Measurements from ENCODE around the gene ANKRD26.

The ANKRD26 gene

GRCh38 chr10:27099916-27100812 is at the start of gene ANKRD26:
ANKRD26 (minus strand) TSS chr10:27100494; CDS start chr10:27100326, 168 bp downstream.
- Histone ChIP-seq H3K27ac (ENCODE audit: low read depth in 2 of 2, low read length in 2 of 2) (peak within 1 kb of the TSS; percentile 85 to 86), H3K4me3 (ENCODE audit: low read length in 2 of 2) (peak within 1 kb of the TSS; percentile 87 to 92), H3K9me3 (ENCODE audit: control insufficient read depth in 2 of 2, low read length in 2 of 2) (no peaks in the 10 kb centered on the region), H3K4me1 (ENCODE audit: control insufficient read depth in 2 of 2, insufficient read depth in 2 of 2, low read length in 2 of 2) (peaks cover 3 to 5% of the 10 kb centered on the region in 2 donors), H3K9ac (ENCODE audit: low read depth in 1 of 2, low read length in 2 of 2) (peak within 1 kb of the TSS; percentile 71), H3K36me3 (ENCODE audit: control insufficient read depth in 2 of 2, insufficient read depth in 2 of 2, low read length in 2 of 2) (no peaks in the 10 kb centered on the region), H3K27me3 (ENCODE audit: control insufficient read depth in 2 of 2, insufficient read depth in 2 of 2, low read length in 2 of 2) (no peaks in the 10 kb centered on the region)

DNA sequence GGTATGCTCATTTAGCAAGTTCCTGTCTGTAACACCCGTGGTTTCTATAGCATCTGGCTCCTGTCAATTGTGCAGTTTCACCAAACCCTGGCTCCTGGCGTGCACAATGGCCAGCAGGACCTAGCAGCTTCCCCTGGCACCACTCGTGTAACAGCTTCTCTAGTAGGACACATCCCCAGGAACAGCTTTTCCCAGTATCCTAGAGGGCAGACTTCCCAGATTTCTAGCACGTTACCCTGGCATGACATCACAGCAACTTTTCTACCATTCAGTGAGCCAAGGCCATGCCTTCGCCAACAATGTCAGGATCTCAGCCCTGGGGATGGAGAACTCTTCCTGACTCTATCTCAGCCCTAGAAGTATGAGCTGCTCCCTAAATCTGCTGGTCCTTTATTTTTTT is 47.4 kb upstream of the ANKRD26 start:
- H3K4me1 ChIP-seq (ENCODE audit: control insufficient read depth in 2 of 2, insufficient read depth in 2 of 2, low read length in 2 of 2): peaks cover 6 to 7% of the 10 kb centered on the region in 2 donors
- H3K36me3 ChIP-seq (ENCODE audit: control insufficient read depth in 2 of 2, insufficient read depth in 2 of 2, low read length in 2 of 2): peaks cover 42 to 47% of the 10 kb centered on the region in 2 donors
- H3K4me3 ChIP-seq (ENCODE audit: low read length in 2 of 2): no peak overlapping the region
- H3K27ac ChIP-seq (ENCODE audit: low read depth in 2 of 2, low read length in 2 of 2): no peak overlapping the region
- no peaks in the 10 kb centered on the region for H3K9me3 ChIP-seq (ENCODE audit: control insufficient read depth in 2 of 2, low read length in 2 of 2)
- no peak overlapping the region for H3K9ac ChIP-seq (ENCODE audit: low read depth in 1 of 2, low read length in 2 of 2)
- no peaks in the 10 kb centered on the region for H3K27me3 ChIP-seq (ENCODE audit: control insufficient read depth in 2 of 2, insufficient read depth in 2 of 2, low read length in 2 of 2)

- Histone ChIP-seq H3K9ac (ENCODE audit: low read depth in 1 of 2, low read length in 2 of 2) (no peak overlapping the region), H3K36me3 (ENCODE audit: control insufficient read depth in 2 of 2, insufficient read depth in 2 of 2, low read length in 2 of 2) (peaks cover 50 to 55% of the 10 kb centered on the region in 2 donors), H3K4me3 (ENCODE audit: low read length in 2 of 2) (no peak overlapping the region), H3K27me3 (ENCODE audit: control insufficient read depth in 2 of 2, insufficient read depth in 2 of 2, low read length in 2 of 2) (no peaks in the 10 kb centered on the region), H3K9me3 (ENCODE audit: control insufficient read depth in 2 of 2, low read length in 2 of 2) (no peaks in the 10 kb centered on the region), H3K4me1 (ENCODE audit: control insufficient read depth in 2 of 2, insufficient read depth in 2 of 2, low read length in 2 of 2) (no peaks in the 10 kb centered on the region), H3K27ac (ENCODE audit: low read depth in 2 of 2, low read length in 2 of 2) (no peak overlapping the region)
Observed at GRCh38 chr10:27145937-27146336, 45.6 kb upstream of the ANKRD26 start.

DNA sequence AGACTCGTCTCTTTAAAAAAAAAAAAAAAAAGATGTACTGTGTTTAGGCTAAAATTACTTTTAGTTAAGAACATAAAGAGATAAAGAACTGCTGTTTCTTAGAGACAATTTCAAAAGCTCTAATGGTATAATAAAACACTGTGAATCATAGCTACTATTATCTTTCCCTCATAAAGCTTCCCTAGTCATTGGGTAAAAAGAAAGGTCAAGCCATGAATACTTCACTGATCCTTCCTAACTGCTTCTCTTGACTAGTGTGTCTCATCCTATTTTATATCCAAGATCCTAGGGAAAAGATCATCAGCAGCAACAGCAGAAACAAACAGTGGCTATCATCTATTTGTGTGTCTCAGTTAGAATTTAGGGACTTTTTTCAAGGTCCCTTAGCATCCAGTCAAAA is 43.4 kb upstream of the ANKRD26 start:
- H3K36me3 ChIP-seq (ENCODE audit: control insufficient read depth in 2 of 2, insufficient read depth in 2 of 2, low read length in 2 of 2): peaks cover 47 to 61% of the 10 kb centered on the region in 2 donors
- H3K27me3 ChIP-seq (ENCODE audit: control insufficient read depth in 2 of 2, insufficient read depth in 2 of 2, low read length in 2 of 2): no peaks in the 10 kb centered on the region
- H3K9ac ChIP-seq (ENCODE audit: low read depth in 1 of 2, low read length in 2 of 2): no peak overlapping the region
- no peaks in the 10 kb centered on the region for H3K4me1 ChIP-seq (ENCODE audit: control insufficient read depth in 2 of 2, insufficient read depth in 2 of 2, low read length in 2 of 2)
- H3K9me3 ChIP-seq (ENCODE audit: control insufficient read depth in 2 of 2, low read length in 2 of 2): no peaks in the 10 kb centered on the region
- H3K4me3 ChIP-seq (ENCODE audit: low read length in 2 of 2): no peak overlapping the region
- H3K27ac ChIP-seq (ENCODE audit: low read depth in 2 of 2, low read length in 2 of 2): no peak overlapping the region

DNA sequence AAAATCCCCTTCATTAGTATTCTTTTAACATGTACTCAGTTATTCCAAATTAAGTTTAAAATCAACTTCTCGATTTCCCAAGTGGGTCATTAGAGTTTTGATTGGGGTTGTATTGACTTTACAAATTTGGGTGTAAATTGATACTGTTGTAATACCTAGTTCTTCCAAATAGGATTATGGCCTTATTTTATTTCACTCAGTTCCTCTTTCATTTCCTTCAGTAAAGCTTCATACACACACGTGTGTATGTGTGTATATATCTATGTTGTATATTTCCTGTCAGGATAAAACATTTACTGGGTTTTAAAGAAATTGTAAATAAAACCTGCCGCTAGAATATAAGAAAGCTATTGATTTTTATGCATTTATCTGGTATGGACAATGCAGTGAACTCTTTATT is 38.0 kb upstream of the ANKRD26 start:
- H3K4me1 ChIP-seq (ENCODE audit: control insufficient read depth in 2 of 2, insufficient read depth in 2 of 2, low read length in 2 of 2): no peaks in the 10 kb centered on the region
- H3K27ac ChIP-seq (ENCODE audit: low read depth in 2 of 2, low read length in 2 of 2): no peak overlapping the region
- H3K36me3 ChIP-seq (ENCODE audit: control insufficient read depth in 2 of 2, insufficient read depth in 2 of 2, low read length in 2 of 2): peaks cover 24 to 47% of the 10 kb centered on the region in 2 donors
- H3K4me3 ChIP-seq (ENCODE audit: low read length in 2 of 2): no peak overlapping the region
- H3K9ac ChIP-seq (ENCODE audit: low read depth in 1 of 2, low read length in 2 of 2): no peak overlapping the region
- H3K27me3 ChIP-seq (ENCODE audit: control insufficient read depth in 2 of 2, insufficient read depth in 2 of 2, low read length in 2 of 2): no peaks in the 10 kb centered on the region
- no peaks in the 10 kb centered on the region for H3K9me3 ChIP-seq (ENCODE audit: control insufficient read depth in 2 of 2, low read length in 2 of 2)

DNA sequence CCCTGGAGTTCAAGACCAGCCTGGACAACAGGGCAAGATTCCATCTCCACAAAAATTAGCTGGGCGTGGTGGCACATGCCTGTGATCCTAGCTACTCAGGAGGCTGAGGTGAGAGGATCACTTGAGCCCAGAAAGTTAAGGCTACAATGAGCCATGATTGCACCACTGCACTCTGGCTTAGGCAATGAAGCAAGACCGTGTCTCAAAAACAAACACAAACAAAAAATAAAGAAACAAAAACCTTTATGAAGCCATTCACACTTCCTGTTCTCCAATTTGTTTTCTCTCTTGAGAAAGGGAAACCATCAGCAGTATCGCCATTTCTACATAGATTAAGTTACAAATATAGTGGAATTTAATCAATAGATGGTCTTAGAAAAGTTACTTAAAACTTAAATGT is 34.1 kb upstream of the ANKRD26 start:
- Histone ChIP-seq H3K27ac (ENCODE audit: low read depth in 2 of 2, low read length in 2 of 2) (no peak overlapping the region), H3K9ac (ENCODE audit: low read depth in 1 of 2, low read length in 2 of 2) (no peak overlapping the region), H3K4me1 (ENCODE audit: control insufficient read depth in 2 of 2, insufficient read depth in 2 of 2, low read length in 2 of 2) (no peaks in the 10 kb centered on the region), H3K36me3 (ENCODE audit: control insufficient read depth in 2 of 2, insufficient read depth in 2 of 2, low read length in 2 of 2) (peaks cover 36 to 64% of the 10 kb centered on the region in 2 donors), H3K27me3 (ENCODE audit: control insufficient read depth in 2 of 2, insufficient read depth in 2 of 2, low read length in 2 of 2) (no peaks in the 10 kb centered on the region), H3K9me3 (ENCODE audit: control insufficient read depth in 2 of 2, low read length in 2 of 2) (no peaks in the 10 kb centered on the region), H3K4me3 (ENCODE audit: low read length in 2 of 2) (no peak overlapping the region)

DNA sequence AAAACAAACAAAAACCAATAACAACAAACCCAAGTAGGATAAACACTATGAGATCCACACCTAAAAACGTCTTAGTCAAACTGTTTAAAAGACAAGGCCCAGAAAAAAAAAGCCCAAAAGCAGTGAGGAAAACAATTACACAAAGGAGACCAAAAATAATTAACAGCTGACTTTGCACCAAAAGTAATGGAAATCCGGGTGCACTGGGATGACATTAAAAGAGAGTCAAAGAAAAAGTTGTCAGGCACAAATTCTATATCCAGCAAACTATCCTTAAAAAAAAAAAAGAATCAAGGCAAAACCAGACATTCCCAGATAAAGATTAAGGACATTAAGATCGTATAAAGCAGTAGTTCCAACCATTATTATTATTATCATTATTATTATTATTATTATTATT is 7.9 kb upstream of the ANKRD26 start:
- Histone ChIP-seq H3K4me3 (ENCODE audit: low read length in 2 of 2) (no peak overlapping the region), H3K27ac (ENCODE audit: low read depth in 2 of 2, low read length in 2 of 2) (no peak overlapping the region), H3K9ac (ENCODE audit: low read depth in 1 of 2, low read length in 2 of 2) (no peak overlapping the region), H3K27me3 (ENCODE audit: control insufficient read depth in 2 of 2, insufficient read depth in 2 of 2, low read length in 2 of 2) (no peaks in the 10 kb centered on the region), H3K36me3 (ENCODE audit: control insufficient read depth in 2 of 2, insufficient read depth in 2 of 2, low read length in 2 of 2) (peaks cover 23 to 29% of the 10 kb centered on the region in 2 donors), H3K4me1 (ENCODE audit: control insufficient read depth in 2 of 2, insufficient read depth in 2 of 2, low read length in 2 of 2) (no peaks in the 10 kb centered on the region), H3K9me3 (ENCODE audit: control insufficient read depth in 2 of 2, low read length in 2 of 2) (no peaks in the 10 kb centered on the region)

DNA sequence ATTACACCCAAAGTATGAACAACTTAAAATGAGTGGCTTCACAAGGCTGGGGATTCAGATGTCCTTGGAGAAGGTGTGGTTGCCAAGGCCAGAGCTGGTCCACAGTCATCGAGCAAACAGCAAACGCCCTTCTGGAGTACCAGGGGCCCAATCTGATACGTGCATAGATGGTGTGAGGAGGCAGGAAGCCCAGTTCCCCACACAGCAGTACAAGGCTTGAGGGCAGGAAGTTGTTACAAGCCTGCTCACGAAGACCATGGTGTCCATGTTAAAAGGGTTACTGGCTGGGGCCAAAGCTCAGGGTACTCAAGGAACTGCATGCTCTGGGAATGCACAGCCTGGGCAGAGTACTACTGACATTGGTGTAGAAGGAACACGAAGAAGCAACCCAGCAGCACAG is 4.6 kb upstream of the ANKRD26 start:
- Histone ChIP-seq H3K9ac (ENCODE audit: low read depth in 1 of 2, low read length in 2 of 2) (no peak overlapping the region), H3K9me3 (ENCODE audit: control insufficient read depth in 2 of 2, low read length in 2 of 2) (no peaks in the 10 kb centered on the region), H3K27me3 (ENCODE audit: control insufficient read depth in 2 of 2, insufficient read depth in 2 of 2, low read length in 2 of 2) (no peaks in the 10 kb centered on the region), H3K27ac (ENCODE audit: low read depth in 2 of 2, low read length in 2 of 2) (no peak overlapping the region), H3K36me3 (ENCODE audit: control insufficient read depth in 2 of 2, insufficient read depth in 2 of 2, low read length in 2 of 2) (peaks cover 4 to 7% of the 10 kb centered on the region in 2 donors), H3K4me3 (ENCODE audit: low read length in 2 of 2) (no peak overlapping the region), H3K4me1 (ENCODE audit: control insufficient read depth in 2 of 2, insufficient read depth in 2 of 2, low read length in 2 of 2) (peaks cover 3 to 5% of the 10 kb centered on the region in 2 donors)

DNA sequence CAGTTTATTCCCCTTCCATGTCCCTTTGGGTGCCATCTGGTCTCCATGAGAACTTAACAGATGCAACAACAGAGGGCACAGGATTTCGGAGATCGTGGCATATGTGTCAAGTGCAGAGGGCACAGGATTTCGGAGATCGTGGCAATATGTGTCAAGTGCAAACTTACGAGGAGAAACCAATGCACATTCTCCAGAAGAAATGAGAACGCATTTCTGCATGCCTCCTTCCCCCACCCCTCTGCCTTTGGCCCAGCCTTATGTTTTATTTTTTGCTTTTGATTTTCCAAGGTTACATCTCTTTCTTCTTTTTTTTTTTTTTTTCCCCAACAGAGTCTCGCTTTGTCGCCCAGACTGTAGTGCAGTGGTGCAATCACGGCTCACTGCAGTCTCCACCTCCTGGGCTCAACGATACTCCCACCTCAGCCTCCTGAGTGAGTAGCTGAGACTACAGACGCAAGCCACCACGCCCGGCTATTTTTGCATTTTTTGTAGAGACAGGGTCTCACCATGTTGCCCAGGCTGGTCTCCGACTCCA is 586 bp upstream of the ANKRD26 start:
- H3K4me1 ChIP-seq (ENCODE audit: control insufficient read depth in 2 of 2, insufficient read depth in 2 of 2, low read length in 2 of 2): peaks cover 3 to 5% of the 10 kb centered on the region in 2 donors
- peak overlapping the region; percentile 85 to 86 for H3K27ac ChIP-seq (ENCODE audit: low read depth in 2 of 2, low read length in 2 of 2)
- peak overlapping the region; percentile 87 to 92 for H3K4me3 ChIP-seq (ENCODE audit: low read length in 2 of 2)
- H3K27me3 ChIP-seq (ENCODE audit: control insufficient read depth in 2 of 2, insufficient read depth in 2 of 2, low read length in 2 of 2): no peaks in the 10 kb centered on the region
- no peaks in the 10 kb centered on the region for H3K9me3 ChIP-seq (ENCODE audit: control insufficient read depth in 2 of 2, low read length in 2 of 2)
- H3K36me3 ChIP-seq (ENCODE audit: control insufficient read depth in 2 of 2, insufficient read depth in 2 of 2, low read length in 2 of 2): no peaks in the 10 kb centered on the region
- peak overlapping the region; percentile 71 for H3K9ac ChIP-seq (ENCODE audit: low read depth in 1 of 2, low read length in 2 of 2)

- peak overlapping the region; percentile 85 to 86 for H3K27ac ChIP-seq (ENCODE audit: low read depth in 2 of 2, low read length in 2 of 2)
- H3K9ac ChIP-seq (ENCODE audit: low read depth in 1 of 2, low read length in 2 of 2): peak overlapping the region; percentile 71
- H3K9me3 ChIP-seq (ENCODE audit: control insufficient read depth in 2 of 2, low read length in 2 of 2): no peaks in the 10 kb centered on the region
- H3K36me3 ChIP-seq (ENCODE audit: control insufficient read depth in 2 of 2, insufficient read depth in 2 of 2, low read length in 2 of 2): no peaks in the 10 kb centered on the region
- H3K27me3 ChIP-seq (ENCODE audit: control insufficient read depth in 2 of 2, insufficient read depth in 2 of 2, low read length in 2 of 2): no peaks in the 10 kb centered on the region
- peak overlapping the region; percentile 87 to 92 for H3K4me3 ChIP-seq (ENCODE audit: low read length in 2 of 2)
- peaks cover 3 to 5% of the 10 kb centered on the region in 2 donors for H3K4me1 ChIP-seq (ENCODE audit: control insufficient read depth in 2 of 2, insufficient read depth in 2 of 2, low read length in 2 of 2)
Observed at GRCh38 chr10:27099448-27099847, 846 bp downstream of the ANKRD26 start.

All from mucosa of rectum (tissue), 2 donors.